Smooth muscle cell of the brain vasculature (primary cell): ENCODE results near the gene STMP1.
"Not testable (repeated sequence)": the region's sequence is repeated elsewhere in the genome, so short reads cannot be mapped to it uniquely, and the experiment has no call there.

Source experiments
- DNase-seq: peaks from one replicate; pipeline ENCODE4 v3.0.0-alpha.2; 2012; ENCODE audit warnings: low read depth, low spot score

Gene STMP1

GRCh38 chr7:135664046-135664589 is 1.8 kb downstream of the STMP1 start:
- DNase-seq = no peak

DNA sequence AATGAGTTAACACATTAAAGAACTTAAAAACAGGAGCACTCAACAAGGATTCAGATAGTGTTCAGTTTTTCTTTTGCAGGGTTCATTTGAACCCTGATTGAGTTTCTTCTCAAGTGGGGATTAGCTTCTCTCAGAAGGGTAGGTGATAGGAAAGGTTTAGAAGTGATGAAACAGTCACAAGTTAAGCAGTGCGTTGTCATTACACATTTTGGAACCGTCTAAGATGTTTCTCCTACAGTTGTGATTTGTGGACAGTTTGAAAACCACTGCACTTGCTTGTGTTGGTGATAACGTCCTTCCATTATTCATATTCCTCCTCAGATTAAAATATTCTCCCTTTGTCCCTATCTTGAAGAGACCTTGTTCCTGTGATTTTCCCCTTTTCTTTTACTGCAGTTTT is 2.7 kb downstream of the STMP1 start:
- DNase-seq = no peak

- DNase-seq = no peak
These were observed 3.8 kb downstream of the STMP1 start for GRCh38 chr7:135666156-135666555.

DNA sequence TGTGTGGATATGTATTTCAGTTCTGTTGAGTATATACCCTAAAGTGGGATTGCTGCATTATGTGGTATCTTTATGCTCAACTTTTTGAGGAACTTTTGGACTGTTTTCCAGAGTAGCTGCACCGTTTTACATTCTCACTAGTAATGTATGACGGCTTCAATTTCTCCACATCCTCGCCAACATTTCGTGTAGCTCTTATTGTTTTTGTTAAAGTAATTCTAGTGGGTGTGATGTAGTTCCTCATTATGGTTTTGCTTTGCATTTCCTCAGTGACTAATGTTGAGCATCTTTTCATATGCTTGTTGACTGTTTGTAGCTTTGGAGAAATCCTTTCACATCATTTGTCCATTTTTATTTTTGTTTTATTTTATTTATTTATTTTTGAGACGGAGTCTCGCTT is 4.5 kb downstream of the STMP1 start:
- DNase-seq = no peak

DNA sequence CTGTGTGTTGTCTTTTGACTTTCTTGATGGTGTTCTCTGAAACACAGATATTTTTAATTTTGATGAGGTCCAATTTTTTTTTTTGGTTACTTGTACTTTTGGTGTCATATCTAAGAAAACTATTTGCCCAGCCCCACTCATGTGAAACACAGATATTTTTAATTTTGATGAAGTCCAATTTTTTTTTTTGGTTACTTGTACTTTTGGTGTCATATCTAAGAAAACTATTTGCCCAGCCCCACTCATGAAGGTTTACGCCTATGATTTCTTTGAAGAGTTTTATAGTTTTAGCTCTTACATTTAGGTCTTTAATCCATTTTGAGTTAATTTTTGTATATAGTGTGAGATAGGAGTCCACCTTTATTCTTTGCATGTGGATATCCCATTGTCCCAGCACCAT is 5.3 kb downstream of the STMP1 start:
- not testable (repeated sequence) for DNase-seq

GRCh38 chr7:135668852-135669395 is 6.6 kb downstream of the STMP1 start:
- DNase-seq = not testable (repeated sequence)

GRCh38 chr7:135669774-135670173 is 7.5 kb downstream of the STMP1 start:
- no peak for DNase-seq

DNA sequence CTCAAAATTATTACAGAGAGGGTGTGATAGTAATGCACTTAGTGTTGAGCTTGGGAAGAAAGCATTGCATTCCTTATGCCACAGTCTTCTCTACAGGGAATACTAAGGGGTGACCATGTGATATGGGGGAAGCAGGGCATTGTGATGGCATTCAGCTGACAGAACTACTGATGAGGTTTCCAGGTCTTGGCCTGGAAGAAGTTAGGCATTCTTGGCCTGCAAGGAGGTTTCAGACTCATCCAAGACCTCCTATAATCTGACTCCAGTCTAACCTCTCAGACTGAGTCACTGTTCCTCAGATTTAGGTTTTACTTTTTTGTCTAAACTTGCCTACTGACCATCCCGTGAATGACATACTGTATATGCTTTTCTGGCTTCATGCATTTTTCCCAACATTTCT is 7.9 kb downstream of the STMP1 start:
- DNase-seq = no peak

GRCh38 chr7:135672560-135673359 is 10.4 kb downstream of the STMP1 start:
- no peak for DNase-seq

DNA sequence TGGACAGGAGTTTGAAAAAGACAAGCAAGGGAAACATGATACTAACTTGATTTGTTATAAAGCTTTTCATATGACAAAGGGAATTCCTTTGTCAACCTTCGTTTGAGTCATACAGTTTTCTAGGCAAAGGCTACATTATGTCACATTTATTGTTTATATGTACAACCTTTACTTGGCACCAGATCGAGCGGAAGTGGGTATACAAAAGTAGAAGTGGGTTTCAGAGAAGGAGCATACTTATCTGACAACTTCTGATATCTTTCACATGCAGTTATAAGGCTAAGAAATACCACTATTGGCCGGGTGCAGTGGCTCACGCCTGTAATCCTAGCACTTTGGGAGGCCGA is 11.0 kb downstream of the STMP1 start:
- no peak for DNase-seq

DNA sequence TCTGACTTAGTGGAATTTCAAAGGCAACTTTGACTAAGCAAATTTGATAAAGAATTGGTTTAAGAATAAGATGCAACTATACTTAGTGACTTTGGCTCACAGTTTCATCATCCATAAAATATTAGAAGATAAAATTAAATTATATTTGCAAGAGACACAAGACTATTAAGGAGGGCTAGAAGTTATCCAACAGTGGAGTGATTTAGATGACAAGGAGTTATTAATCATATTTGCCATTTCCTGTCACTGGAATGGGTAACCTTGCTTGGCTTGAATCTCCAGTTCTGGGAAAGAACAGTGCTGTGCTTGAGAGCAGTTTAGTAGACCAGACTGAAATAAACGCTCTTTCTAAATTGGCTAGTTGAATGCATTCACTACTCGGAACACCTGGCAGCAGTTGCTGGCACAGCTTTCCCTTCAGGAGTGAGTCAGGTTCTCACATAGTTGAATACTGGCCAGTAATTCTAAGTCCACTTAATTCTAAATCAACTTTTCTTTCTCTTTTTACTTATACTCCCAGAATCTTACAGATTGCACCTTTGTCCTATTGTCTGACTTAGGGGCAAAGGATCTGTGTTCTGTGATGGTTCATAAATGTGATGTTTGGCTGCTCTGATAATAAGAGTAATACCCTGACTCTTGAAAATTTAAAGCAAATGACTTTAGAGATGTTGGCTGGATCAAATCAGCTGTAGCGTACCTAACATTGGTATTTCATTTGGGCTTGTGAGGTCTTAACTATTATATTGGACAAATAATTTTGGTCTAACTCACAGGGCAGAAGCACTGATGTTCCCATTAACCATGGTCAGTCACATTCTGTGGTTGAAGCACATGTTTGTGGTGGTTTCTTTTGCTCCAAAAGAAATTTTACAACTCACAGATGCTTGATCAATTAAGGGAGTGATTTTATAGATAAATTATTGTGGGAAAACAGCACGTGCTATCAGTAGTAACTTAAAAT is 16.6 kb downstream of the STMP1 start:
- DNase-seq = no peak

GRCh38 chr7:135681762-135682161 is 19.4 kb downstream of the STMP1 start:
- no peak for DNase-seq

DNA sequence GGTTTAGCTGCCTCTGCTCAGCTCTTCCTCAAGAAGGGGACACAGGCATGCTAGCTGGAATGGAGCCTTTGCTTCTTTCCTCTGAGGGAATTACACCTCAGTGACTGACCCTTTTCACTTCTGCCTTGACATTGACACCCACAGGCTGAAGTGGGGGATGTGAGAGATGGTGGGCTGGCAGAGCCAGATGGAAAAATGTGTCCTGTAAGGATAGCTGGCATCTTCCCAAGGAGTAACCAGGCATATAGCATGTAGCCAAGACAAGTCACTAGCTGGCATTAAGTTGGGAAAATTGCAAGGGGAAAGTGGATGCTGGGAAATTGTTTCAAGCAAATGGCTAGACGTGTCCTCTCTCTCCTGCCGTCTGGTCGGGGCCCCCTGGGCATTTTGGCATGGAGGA is 19.9 kb downstream of the STMP1 start:
- no peak for DNase-seq

DNA sequence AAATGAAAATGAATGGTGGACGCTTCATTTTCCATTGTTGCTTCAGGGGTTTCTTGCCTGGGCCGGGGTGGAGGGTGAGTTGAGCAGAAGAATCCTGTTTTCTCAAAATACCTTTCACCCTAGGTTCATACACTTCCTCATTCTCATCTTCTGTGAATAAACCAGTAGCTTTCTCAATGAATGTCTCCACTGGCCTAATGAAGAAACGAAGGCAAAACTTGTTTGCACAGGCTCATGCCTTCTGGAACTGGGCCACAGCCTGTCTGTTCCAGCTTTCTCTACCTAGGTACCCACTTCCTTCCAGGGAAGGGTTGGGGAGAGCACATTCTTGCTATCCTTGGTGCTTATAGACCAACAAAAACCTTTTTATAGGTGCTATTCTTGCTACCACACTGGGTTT is 21.3 kb downstream of the STMP1 start:
- DNase-seq = no peak

DNA sequence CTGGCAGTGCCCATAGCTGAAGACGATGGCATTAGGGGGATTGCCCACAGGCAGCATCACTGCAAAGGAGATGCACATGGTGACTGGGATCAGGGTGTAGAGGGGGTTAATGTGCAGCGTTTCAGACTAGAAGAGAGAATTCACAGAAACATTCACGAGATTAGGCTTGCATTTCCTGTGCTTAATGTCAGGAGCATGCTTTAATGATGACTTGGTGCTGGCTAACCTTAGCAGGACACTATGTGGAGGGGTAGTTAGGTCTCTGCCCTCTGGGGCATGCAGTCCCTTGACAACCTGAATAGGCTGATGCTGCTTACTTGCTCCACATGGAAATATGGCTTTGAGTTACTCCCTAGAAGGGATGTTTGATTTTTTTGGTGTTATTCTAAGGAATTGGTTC is 21.8 kb downstream of the STMP1 start:
- no peak for DNase-seq

- no peak for DNase-seq
These were observed 22.4 kb downstream of the STMP1 start for GRCh38 chr7:135684699-135685098.

- DNase-seq = no peak
These were observed 23.2 kb downstream of the STMP1 start for GRCh38 chr7:135685306-135686084.

DNA sequence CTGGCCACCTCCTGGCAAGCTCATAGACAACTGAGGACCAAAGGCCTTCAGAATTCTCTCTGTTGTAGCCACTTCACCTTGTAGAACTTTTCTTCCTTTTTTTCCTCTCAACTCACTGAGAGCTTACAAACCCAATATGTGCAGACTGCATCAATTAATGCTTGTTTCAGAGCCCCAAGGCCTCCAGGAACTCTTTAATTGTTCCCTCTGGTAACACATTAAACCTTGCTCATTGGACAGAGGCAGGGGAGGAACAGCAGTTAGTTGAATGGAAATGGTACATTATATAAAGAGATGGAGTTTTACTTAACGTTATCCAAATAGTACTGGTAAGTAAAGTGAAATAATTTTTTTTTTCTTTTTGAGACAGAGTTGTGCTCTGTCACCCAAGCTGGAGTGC is 25.2 kb downstream of the STMP1 start:
- no peak for DNase-seq

DNA sequence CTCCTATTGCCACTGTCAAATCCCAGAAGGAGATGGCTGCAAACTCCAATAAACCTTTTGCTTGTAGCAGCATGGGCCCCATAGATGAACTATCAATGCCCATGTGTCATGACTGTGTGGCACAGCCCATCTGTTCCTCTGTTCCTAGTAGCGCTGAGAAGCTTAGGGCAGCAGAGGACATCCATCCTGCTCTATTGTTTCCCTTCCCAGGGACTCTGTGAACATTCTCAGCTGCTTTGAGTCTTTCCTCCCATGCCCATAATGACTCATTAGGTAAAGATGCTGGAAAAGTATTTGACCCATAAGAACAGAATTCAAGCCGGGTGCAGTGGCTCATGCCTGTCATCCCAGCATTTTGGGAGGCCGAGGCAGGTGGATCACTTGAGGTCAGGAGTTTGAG is 28.3 kb downstream of the STMP1 start:
- DNase-seq = no peak

DNA sequence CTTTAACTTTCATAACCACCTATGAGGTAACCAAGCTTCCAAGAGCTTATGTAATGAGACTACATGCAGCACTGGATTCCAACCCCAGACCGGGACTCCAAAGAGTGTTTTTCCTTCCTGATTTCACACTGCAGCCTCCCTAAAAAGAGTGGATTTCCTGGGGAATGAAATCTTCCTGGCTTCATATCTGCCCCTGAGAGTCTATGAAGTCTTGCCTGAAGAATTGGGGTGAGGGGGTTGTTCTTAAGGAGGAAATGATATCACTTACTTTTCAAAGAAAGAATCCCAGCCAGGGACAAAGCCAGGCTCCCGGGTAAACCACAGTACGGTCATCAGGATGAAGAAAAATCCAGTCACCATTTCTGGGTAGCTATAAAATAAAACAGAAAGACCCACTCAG is 29.7 kb downstream of the STMP1 start:
- no peak for DNase-seq

DNA sequence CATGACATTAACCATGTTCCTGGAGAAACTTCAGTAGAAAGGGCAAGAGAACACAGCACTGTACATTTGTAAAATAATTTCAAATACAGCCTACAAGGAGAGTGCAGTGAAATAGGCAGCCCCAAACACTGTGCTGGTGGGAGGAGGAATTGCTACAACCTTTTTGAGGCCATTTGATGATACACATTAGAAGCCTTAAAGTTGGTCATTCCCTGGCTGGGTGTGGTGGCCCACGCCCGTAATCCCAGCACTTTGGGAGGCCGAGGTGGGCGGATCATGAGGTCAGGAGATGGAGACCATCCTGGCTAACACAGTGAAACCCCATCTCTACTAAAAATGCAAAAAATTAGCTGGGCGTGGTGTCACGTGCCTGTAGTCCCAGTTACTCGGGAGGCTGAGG is 30.3 kb downstream of the STMP1 start:
- not testable (repeated sequence) for DNase-seq
